DOHH2 (cell line): ENCODE measurements around the gene TMPRSS11E.

Source experiments
- H3F3A ChIP-seq: fragments of 200-600 bp; sonication (generic), shearing (Covaris generic); 2 replicates; pipeline ENCODE4 v1.6.0; 2016; ENCODE audit warnings: antibody characterized with exemption, mild to moderate bottlenecking; ENCODE audit not compliant: control insufficient read depth, insufficient read depth
- H3K27ac ChIP-seq: fragments of 200-600 bp; sonication (generic); 2 replicates; pipeline ENCODE4 v1.5.1; 2014; ENCODE audit warnings: low read depth, mild to moderate bottlenecking, low read length, moderate library complexity
- H3K27me3 ChIP-seq: fragments of 200-600 bp; sonication (generic); 2 replicates; pipeline ENCODE4 v1.6.1; 2014; ENCODE audit warnings: mild to moderate bottlenecking, low read length, mixed read lengths; ENCODE audit not compliant: control insufficient read depth
- H3K36me3 ChIP-seq: fragments of 200-600 bp; sonication (generic); 2 replicates; pipeline ENCODE4 v1.6.1; 2014; ENCODE audit warnings: mild to moderate bottlenecking, low read length, moderate library complexity, mixed read lengths; ENCODE audit not compliant: control insufficient read depth
- H3K4me1 ChIP-seq: fragments of 200-600 bp; sonication (generic); 2 replicates; pipeline ENCODE4 v1.6.1; 2014; ENCODE audit warnings: mild to moderate bottlenecking, low read length, mixed read lengths; ENCODE audit not compliant: control insufficient read depth
- H3K4me2 ChIP-seq: fragments of 200-600 bp; sonication (generic); 2 replicates; pipeline ENCODE4 v1.6.0; 2014; ENCODE audit warnings: mild to moderate bottlenecking, low read length, moderate library complexity
- H3K4me3 ChIP-seq: fragments of 200-600 bp; sonication (generic); 2 replicates; pipeline ENCODE4 v1.5.1; 2014; ENCODE audit warnings: mild to moderate bottlenecking, low read length, mixed read lengths
- H3K79me2 ChIP-seq: fragments of 200-600 bp; sonication (generic); 2 replicates; pipeline ENCODE4 v1.6.1; 2014; ENCODE audit warnings: mild to moderate bottlenecking, low read length, mixed read lengths; ENCODE audit not compliant: control insufficient read depth
- H3K9me2 ChIP-seq: fragments of 200-600 bp; sonication (generic); replicated peaks from 2 replicates; pipeline ENCODE4 v1.6.1; 2014; ENCODE audit warnings: mild to moderate bottlenecking, low read length, mixed read lengths; ENCODE audit not compliant: control insufficient read depth
- H3K9me3 ChIP-seq: fragments of 200-600 bp; sonication (generic); 2 replicates; pipeline ENCODE4 v1.6.1; 2014; ENCODE audit warnings: antibody characterized with exemption, low read length, mixed read lengths; ENCODE audit not compliant: control insufficient read depth, insufficient read depth
- H4K20me1 ChIP-seq: fragments of 200-600 bp; sonication (generic); 2 replicates; pipeline ENCODE4 v1.6.0; 2014; ENCODE audit warnings: low read depth, mild to moderate bottlenecking, antibody characterized with exemption, low read length, moderate library complexity; ENCODE audit not compliant: control insufficient read depth, insufficient read depth
- EZH2phosphoT487 ChIP-seq: fragments of 200-600 bp; sonication (generic); IDR thresholded peaks from 2 replicates; pipeline ENCODE4 v1.6.1; 2017; ENCODE audit warnings: borderline replicate concordance, mild to moderate bottlenecking, antibody characterized with exemption, low read length, moderate library complexity, mixed read lengths
- TF ChIP-seq, protein P1 (sequence below): fragments of 200-600 bp; sonication (generic); IDR thresholded peaks from one replicate; pipeline ENCODE4 v1.5.1; 2014; ENCODE audit warnings: antibody characterized with exemption, mild to moderate bottlenecking, low read depth, low read length; ENCODE audit not compliant: poor library complexity, severe bottlenecking

Gene TMPRSS11E

DNA sequence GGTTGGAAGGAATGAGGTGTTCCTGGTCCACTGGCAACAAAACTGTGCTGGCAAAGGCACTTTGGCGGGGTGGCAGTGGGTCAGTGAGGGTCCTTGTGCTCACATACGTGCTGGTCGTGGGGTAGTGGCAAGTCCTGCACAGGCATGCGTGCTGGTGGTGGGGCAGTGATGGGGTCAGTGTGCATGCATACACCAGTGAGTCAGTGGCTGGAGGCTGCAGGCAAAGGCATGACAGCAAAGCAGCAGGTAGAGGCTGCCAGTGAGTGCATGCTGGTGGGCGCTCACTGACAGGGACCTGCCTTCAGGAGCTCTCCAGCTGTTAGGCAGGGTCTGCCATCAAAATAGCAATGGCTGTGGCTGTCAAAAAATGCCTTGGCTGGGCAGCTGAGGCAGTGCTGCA lies 42.1 kb downstream of the TMPRSS11E start:
- Histone ChIP-seq H3K4me2 (no peak overlapping the region), H3K79me2 (no peaks in the 10 kb centered on the region), H3F3A (no peaks in the 10 kb centered on the region), H3K4me3 (no peak overlapping the region), H3K36me3 (no peaks in the 10 kb centered on the region), H3K9me2 (no peaks in the 10 kb centered on the region), H3K27ac (no peak overlapping the region), H3K9me3 (no peaks in the 10 kb centered on the region), H3K4me1 (peaks cover 2% of the 10 kb centered on the region), H3K27me3 (no peaks in the 10 kb centered on the region), H4K20me1 (no peaks in the 10 kb centered on the region)
- TF ChIP-seq, protein P1, sequence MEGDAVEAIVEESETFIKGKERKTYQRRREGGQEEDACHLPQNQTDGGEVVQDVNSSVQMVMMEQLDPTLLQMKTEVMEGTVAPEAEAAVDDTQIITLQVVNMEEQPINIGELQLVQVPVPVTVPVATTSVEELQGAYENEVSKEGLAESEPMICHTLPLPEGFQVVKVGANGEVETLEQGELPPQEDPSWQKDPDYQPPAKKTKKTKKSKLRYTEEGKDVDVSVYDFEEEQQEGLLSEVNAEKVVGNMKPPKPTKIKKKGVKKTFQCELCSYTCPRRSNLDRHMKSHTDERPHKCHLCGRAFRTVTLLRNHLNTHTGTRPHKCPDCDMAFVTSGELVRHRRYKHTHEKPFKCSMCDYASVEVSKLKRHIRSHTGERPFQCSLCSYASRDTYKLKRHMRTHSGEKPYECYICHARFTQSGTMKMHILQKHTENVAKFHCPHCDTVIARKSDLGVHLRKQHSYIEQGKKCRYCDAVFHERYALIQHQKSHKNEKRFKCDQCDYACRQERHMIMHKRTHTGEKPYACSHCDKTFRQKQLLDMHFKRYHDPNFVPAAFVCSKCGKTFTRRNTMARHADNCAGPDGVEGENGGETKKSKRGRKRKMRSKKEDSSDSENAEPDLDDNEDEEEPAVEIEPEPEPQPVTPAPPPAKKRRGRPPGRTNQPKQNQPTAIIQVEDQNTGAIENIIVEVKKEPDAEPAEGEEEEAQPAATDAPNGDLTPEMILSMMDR = no peak
- TF ChIP-seq EZH2phosphoT487 = no peak

DNA sequence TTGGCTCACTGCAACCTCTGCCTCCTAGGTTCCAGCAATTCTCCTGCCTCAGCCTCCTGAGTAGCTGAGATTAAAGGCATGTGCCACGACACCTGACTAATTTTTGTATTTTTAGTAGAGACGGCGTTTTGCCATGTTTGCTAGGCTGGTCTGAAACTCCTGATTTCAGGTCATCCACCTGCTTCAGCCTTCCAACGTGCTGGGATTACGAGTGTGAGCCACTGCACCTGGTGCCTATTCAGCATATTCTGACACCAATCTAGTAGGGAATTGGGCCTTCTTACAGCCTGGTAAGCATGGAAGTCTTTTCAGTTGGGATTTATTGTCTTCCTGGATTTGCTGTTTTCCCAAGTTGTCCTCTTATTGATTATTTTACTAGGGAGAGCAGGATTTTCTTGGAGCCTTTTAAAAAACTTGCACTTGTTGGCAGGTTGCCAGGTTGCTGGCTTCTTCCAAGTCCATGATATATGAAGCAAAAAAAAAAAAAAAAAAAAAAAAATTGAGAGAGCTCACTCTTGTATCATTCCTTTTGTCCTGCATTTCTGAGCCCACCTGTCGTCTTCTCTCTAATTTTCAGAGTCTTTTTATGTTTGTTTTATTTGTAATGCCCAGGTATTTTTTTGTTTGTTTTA lies 43.7 kb downstream of the TMPRSS11E start:
- TF ChIP-seq, protein P1 = no peak
- TF ChIP-seq EZH2phosphoT487 = no peak
- Histone ChIP-seq H3K9me2 (no peaks in the 10 kb centered on the region), H3K27ac (no peak overlapping the region), H3K27me3 (no peaks in the 10 kb centered on the region), H3K4me1 (peaks cover 8% of the 10 kb centered on the region), H3K9me3 (no peaks in the 10 kb centered on the region), H3K79me2 (no peaks in the 10 kb centered on the region), H4K20me1 (no peaks in the 10 kb centered on the region), H3K36me3 (no peaks in the 10 kb centered on the region), H3K4me2 (no peak overlapping the region), H3F3A (no peaks in the 10 kb centered on the region), H3K4me3 (no peak overlapping the region)

DNA sequence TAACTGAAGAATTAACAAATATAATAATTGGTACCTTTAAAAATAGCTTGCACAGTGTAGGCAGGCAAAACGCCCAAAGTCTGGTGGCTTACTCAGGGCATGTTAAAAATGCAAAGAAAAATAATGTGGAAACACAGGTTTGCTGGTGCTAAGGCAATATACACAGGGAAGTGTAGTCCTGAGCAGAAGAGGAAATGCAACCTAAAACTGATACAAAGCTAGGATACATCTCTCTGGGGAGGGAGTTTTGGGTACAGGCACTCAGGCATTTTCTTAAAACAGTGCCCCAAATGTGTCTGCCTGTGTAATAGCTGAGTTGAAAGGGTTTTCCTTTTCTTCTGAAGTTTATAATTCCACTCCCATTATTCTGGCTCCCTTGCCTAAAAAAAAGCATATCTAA lies 47.4 kb downstream of the TMPRSS11E start:
- TF ChIP-seq, protein P1 = no peak
- TF ChIP-seq EZH2phosphoT487 = no peak
- Histone ChIP-seq H3K4me3 (no peak overlapping the region), H3K27ac (no peak overlapping the region), H3K36me3 (no peaks in the 10 kb centered on the region), H3F3A (no peaks in the 10 kb centered on the region), H3K9me2 (no peaks in the 10 kb centered on the region), H3K27me3 (no peaks in the 10 kb centered on the region), H4K20me1 (no peaks in the 10 kb centered on the region), H3K4me1 (peaks cover 8% of the 10 kb centered on the region), H3K79me2 (no peaks in the 10 kb centered on the region), H3K9me3 (no peaks in the 10 kb centered on the region), H3K4me2 (no peak overlapping the region)
